H1 (cell line): Measurements from ENCODE around the gene GLRX5. TPM values are rescaled to one million over a fixed set of nuclear protein-coding genes. Genes with fewer than 3 reads are reported as not detected.

Source experiments
- CTCF ChIA-PET: fragments of 300-600 bp; sonication (Branson Sonifier 250); formaldehyde crosslinking; loops from one replicate; lab custom pipeline; 2021; ENCODE audit not compliant: partially characterized antibody; lab: Charles Lee
- POLR2A ChIA-PET: fragments of 300-600 bp; sonication (Branson Sonifier 250); formaldehyde crosslinking; loops from one replicate; lab custom pipeline; 2021; ENCODE audit warnings: inconsistent platforms; ENCODE audit not compliant: partially characterized antibody; lab: Charles Lee
- DNase-seq, 2 experiments: peaks; one replicate each; pipeline versions ENCODE4 v3.0.0 to v3.0.0-alpha.2; 2010 to 2022; ENCODE audit warnings: low spot score in 2 of 2, low read depth in 1 of 2, mixed read lengths in 1 of 2
- FAIRE-seq: peaks from 2 replicates; lab custom pipeline; 2011; peaks lifted over from hg19 to GRCh38; lab: Jason Lieb, UNC
- H2AFZ ChIP-seq: 2 replicates; pipeline ENCODE4 v1.8.1; 2012; ENCODE audit warnings: low read length, inconsistent platforms
- H2AK5ac ChIP-seq: 2 replicates; pipeline ENCODE4 v1.6.1; 2013; ENCODE audit warnings: low read depth, low read length
- H2BK120ac ChIP-seq: replicated peaks from 2 replicates; pipeline ENCODE3; 2013; ENCODE audit warnings: low read depth, low read length, inconsistent platforms
- H2BK12ac ChIP-seq: 2 replicates; pipeline ENCODE4 v1.6.1; 2013; ENCODE audit warnings: low read depth, low read length
- H2BK15ac ChIP-seq: 2 replicates; pipeline ENCODE4 v1.6.1; 2013; ENCODE audit warnings: low read length
- H2BK20ac ChIP-seq: 2 replicates; pipeline ENCODE4 v1.6.1; 2013; ENCODE audit warnings: low read length
- H2BK5ac ChIP-seq: 2 replicates; pipeline ENCODE4 v1.6.1; 2013; ENCODE audit warnings: low read depth, low read length
- H3K14ac ChIP-seq: 2 replicates; pipeline ENCODE4 v1.6.1; 2013; ENCODE audit warnings: inconsistent platforms; ENCODE audit not compliant: insufficient read length
- H3K18ac ChIP-seq: 2 replicates; pipeline ENCODE4 v1.6.1; 2013; ENCODE audit warnings: low read length; ENCODE audit errors: extremely low read depth
- H3K23ac ChIP-seq: 2 replicates; pipeline ENCODE4 v1.6.1; 2013; ENCODE audit warnings: inconsistent platforms; ENCODE audit not compliant: insufficient read length
- H3K23me2 ChIP-seq: 2 replicates; pipeline ENCODE4 v1.6.1; 2013; ENCODE audit warnings: low read depth, low read length
- H3K27ac ChIP-seq: 2 replicates; pipeline ENCODE4 v1.6.1; 2011; ENCODE audit warnings: low read depth, low read length, inconsistent platforms
- H3K27me3 ChIP-seq, 4 experiments: replicated peaks in 1 of 4; 1 replicate in 1 of 4; 2 replicates in 3 of 4; pipeline versions ENCODE4 v1.6.1 to v1.8.1; 2011 to 2013; ENCODE audit warnings: low read length in 3 of 4, mild to moderate bottlenecking in 3 of 4, inconsistent platforms in 2 of 4, mixed read lengths in 2 of 4, moderate library complexity in 1 of 4; ENCODE audit not compliant: control insufficient read depth in 3 of 4, insufficient read depth in 3 of 4; ENCODE audit errors: extremely low read depth in 1 of 4
- H3K36me3 ChIP-seq, 4 experiments: 2 replicates each; pipeline versions ENCODE4 v1.6.1 to v1.8.1; 2011 to 2013; ENCODE audit warnings: mild to moderate bottlenecking in 4 of 4, low read length in 3 of 4, moderate library complexity in 2 of 4, control low read depth in 1 of 4, inconsistent platforms in 1 of 4; ENCODE audit not compliant: insufficient read depth in 4 of 4, control insufficient read depth in 2 of 4
- H3K4ac ChIP-seq: replicated peaks from 2 replicates; pipeline ENCODE3; 2013; ENCODE audit warnings: low read length, low read depth, mixed read lengths, inconsistent platforms; ENCODE audit not compliant: insufficient read length
- H3K4me1 ChIP-seq, 4 experiments: replicated peaks in 1 of 4; 1 replicate in 1 of 4; 2 replicates in 3 of 4; pipeline versions ENCODE4 v1.6.1 to v1.8.1; 2011 to 2013; ENCODE audit warnings: low read length in 3 of 4, inconsistent platforms in 2 of 4, mixed read lengths in 1 of 4; ENCODE audit not compliant: insufficient read depth in 4 of 4, control insufficient read depth in 3 of 4
- H3K4me2 ChIP-seq, 2 experiments: 2 replicates each; pipeline versions ENCODE4 v1.6.1 to v1.8.1; 2011 to 2013; ENCODE audit warnings: low read depth in 2 of 2, low read length in 2 of 2, control low read depth in 1 of 2, inconsistent platforms in 1 of 2, mild to moderate bottlenecking in 1 of 2; ENCODE audit not compliant: insufficient read depth in 1 of 2
- H3K4me3 ChIP-seq, 4 experiments: fragments of 200-600, 300-600 bp in 1 of 4; sonication (generic), shearing (Covaris generic), sonication (Bioruptor Twin) in 1 of 4; 2 replicates each; pipeline versions ENCODE4 v1.5.1 to v1.8.1; 2011 to 2016; ENCODE audit warnings: low read length in 4 of 4, low read depth in 3 of 4, control low read depth in 2 of 4, inconsistent platforms in 2 of 4, mild to moderate bottlenecking in 2 of 4, mixed read lengths in 1 of 4, moderate library complexity in 1 of 4; ENCODE audit not compliant: insufficient read depth in 2 of 4; ENCODE audit errors: extremely low read depth in 1 of 4
- H3K56ac ChIP-seq: replicated peaks from 2 replicates; pipeline ENCODE3; 2013; ENCODE audit warnings: low read depth, mild to moderate bottlenecking, mixed read lengths, low read length, inconsistent platforms; ENCODE audit not compliant: insufficient read length
- H3K79me1 ChIP-seq: 2 replicates; pipeline ENCODE4 v1.6.1; 2013; ENCODE audit warnings: low read depth, low read length, control low read depth
- H3K79me2 ChIP-seq, 2 experiments: 2 replicates each; pipeline versions ENCODE4 v1.6.1 to v1.8.1; 2012 to 2013; ENCODE audit warnings: low read length in 2 of 2, mild to moderate bottlenecking in 2 of 2, inconsistent platforms in 1 of 2; ENCODE audit not compliant: insufficient read depth in 2 of 2, control insufficient read depth in 1 of 2
- H3K9ac ChIP-seq, 4 experiments: replicated peaks in 1 of 4; 1 replicate in 1 of 4; 2 replicates in 3 of 4; pipeline versions ENCODE4 v1.6.1 to v1.8.1; 2011 to 2013; ENCODE audit warnings: low read depth in 3 of 4, low read length in 3 of 4, control low read depth in 2 of 4, mild to moderate bottlenecking in 2 of 4, moderate library complexity in 2 of 4, inconsistent platforms in 1 of 4; ENCODE audit errors: extremely low read depth in 1 of 4
- H3K9me3 ChIP-seq, 2 experiments: 2 replicates each; pipeline versions ENCODE4 v1.6.1 to v1.8.1; 2012 to 2013; ENCODE audit warnings: mild to moderate bottlenecking in 2 of 2, moderate library complexity in 2 of 2, control low read depth in 1 of 2, inconsistent platforms in 1 of 2, low read depth in 1 of 2, low read length in 1 of 2, mixed read lengths in 1 of 2; ENCODE audit not compliant: insufficient read depth in 2 of 2
- H4K20me1 ChIP-seq, 2 experiments: replicated peaks in 1 of 2; 2 replicates each; pipeline versions ENCODE3 to v1.8.1; 2011 to 2013; ENCODE audit warnings: inconsistent platforms in 2 of 2, low read length in 2 of 2, mild to moderate bottlenecking in 1 of 2; ENCODE audit not compliant: insufficient read depth in 2 of 2, control insufficient read depth in 1 of 2
- H4K5ac ChIP-seq: 2 replicates; pipeline ENCODE4 v1.6.1; 2013; ENCODE audit warnings: low read length, low read depth, mixed read lengths, inconsistent platforms; ENCODE audit not compliant: insufficient read length
- H4K8ac ChIP-seq: 2 replicates; pipeline ENCODE4 v1.8.0; 2013; ENCODE audit warnings: mild to moderate bottlenecking, moderate library complexity, low read length, inconsistent platforms; ENCODE audit not compliant: insufficient read depth; ENCODE audit errors: extremely low read depth
- H4K91ac ChIP-seq: replicated peaks from 2 replicates; pipeline ENCODE3; 2013; ENCODE audit warnings: low read length, mixed read lengths, inconsistent platforms; ENCODE audit not compliant: insufficient read length
- CBX5 ChIP-seq: fragments of 300-800, 300-1000 bp; sonication (generic); IDR thresholded peaks from 2 replicates; pipeline ENCODE4 v1.7.1; 2016; ENCODE audit warnings: antibody characterized with exemption, low read length, low read depth
- CREB1 ChIP-seq: IDR thresholded peaks from 2 replicates; pipeline ENCODE4 v1.6.1; 2012; ENCODE audit warnings: inconsistent platforms
- EP300 ChIP-seq, 2 experiments: IDR thresholded peaks; 1 replicate in 1 of 2; 2 replicates in 1 of 2; pipeline ENCODE4 v1.6.1; 2011 to 2012; ENCODE audit warnings: low read depth in 2 of 2, low read length in 2 of 2, mild to moderate bottlenecking in 2 of 2, borderline replicate concordance in 1 of 2, inconsistent platforms in 1 of 2, moderate library complexity in 1 of 2
- NANOG ChIP-seq: IDR thresholded peaks from 2 replicates; pipeline ENCODE4 v1.6.1; 2011; ENCODE audit warnings: low read length, low read depth, mild to moderate bottlenecking, inconsistent platforms; ENCODE audit not compliant: insufficient read depth, poor library complexity, severe bottlenecking
- POLR2A ChIP-seq, 2 experiments: IDR thresholded peaks; 1 replicate in 1 of 2; 2 replicates in 1 of 2; pipeline ENCODE4 v1.6.1; 2011; ENCODE audit warnings: low read depth in 2 of 2, low read length in 2 of 2, mild to moderate bottlenecking in 2 of 2; ENCODE audit errors: control extremely low read depth in 1 of 2
- SUZ12 ChIP-seq: fragments of 200-600 bp; sonication (generic); IDR thresholded peaks from 2 replicates; pipeline ENCODE4 v1.6.1; 2012; ENCODE audit warnings: mild to moderate bottlenecking, inconsistent platforms, low read length, moderate library complexity, mixed read lengths
- TBP ChIP-seq: IDR thresholded peaks from 2 replicates; pipeline ENCODE4 v1.6.1; 2011; ENCODE audit warnings: low read depth, low read length, improper control_type of control experiment
- TEAD4 ChIP-seq: IDR thresholded peaks from 2 replicates; pipeline ENCODE4 v1.6.1; 2012; ENCODE audit warnings: low read depth, low read length, inconsistent platforms, mixed read lengths
- WGBS, 2 experiments: shearing (Covaris generic) in 1 of 2; methylation state at CpG; one replicate each; pipeline versions ENCODE4 v1.1.6 to v1.1.7; 2013 to 2015; ENCODE audit warnings: low lambda C conversion rate in 2 of 2, mixed read lengths in 2 of 2, inconsistent platforms in 1 of 2, low coverage in 1 of 2, missing lambda C conversion rate in 1 of 2; ENCODE audit not compliant: insufficient replicate concordance in 2 of 2, insufficient coverage in 1 of 2, insufficient read length in 1 of 2; ENCODE audit errors: extremely low coverage in 1 of 2, missing lambda C conversion rate in 1 of 2; 5-methylcytosine and 5-hydroxymethylcytosine counted together
- polyA plus RNA-seq, 7 experiments: library from polyadenylated mRNA; depleted of rRNA in 3 of 7; stranded (reverse) in 5 of 7; unstranded in 2 of 7; fragments of >200 nt in 5 of 7; fragments of 200-250 nt in 2 of 7; gene quantifications; 1 replicate in 5 of 7; 2 replicates in 1 of 7; 4 replicates in 1 of 7; pipeline versions ENCODE4 v1.2.1 to v1.2.3, GENCODE V29; 2011 to 2013; ENCODE audit warnings: missing spikeins in 2 of 7, mixed read lengths in 2 of 7
- total RNA-seq: library from RNA; stranded (reverse); fragmentation: NEBNext Ultra II Directional; extraction: Animal tissue kit (Norgen Biotek cat#: 25700); gene quantifications from 2 replicates; pipeline ENCODE4 v1.2.1, GENCODE V29; 2021
- TF ChIP-seq, protein P1 (sequence below): IDR thresholded peaks from 2 replicates; pipeline ENCODE4 v1.6.1; 2012; ENCODE audit warnings: inconsistent platforms
- TF ChIP-seq, protein P2 (sequence below): IDR thresholded peaks from 2 replicates; pipeline ENCODE4 v1.6.1; 2011; ENCODE audit warnings: low read depth, mild to moderate bottlenecking, low read length; ENCODE audit not compliant: insufficient read depth

The GLRX5 gene
- total and polyA plus RNA-seq, 2 of the 8 experiments (the other 6 are each of a cell fraction or from before 2014, with no cell fraction given), result 70.1 to 88.8 TPM

DNA sequence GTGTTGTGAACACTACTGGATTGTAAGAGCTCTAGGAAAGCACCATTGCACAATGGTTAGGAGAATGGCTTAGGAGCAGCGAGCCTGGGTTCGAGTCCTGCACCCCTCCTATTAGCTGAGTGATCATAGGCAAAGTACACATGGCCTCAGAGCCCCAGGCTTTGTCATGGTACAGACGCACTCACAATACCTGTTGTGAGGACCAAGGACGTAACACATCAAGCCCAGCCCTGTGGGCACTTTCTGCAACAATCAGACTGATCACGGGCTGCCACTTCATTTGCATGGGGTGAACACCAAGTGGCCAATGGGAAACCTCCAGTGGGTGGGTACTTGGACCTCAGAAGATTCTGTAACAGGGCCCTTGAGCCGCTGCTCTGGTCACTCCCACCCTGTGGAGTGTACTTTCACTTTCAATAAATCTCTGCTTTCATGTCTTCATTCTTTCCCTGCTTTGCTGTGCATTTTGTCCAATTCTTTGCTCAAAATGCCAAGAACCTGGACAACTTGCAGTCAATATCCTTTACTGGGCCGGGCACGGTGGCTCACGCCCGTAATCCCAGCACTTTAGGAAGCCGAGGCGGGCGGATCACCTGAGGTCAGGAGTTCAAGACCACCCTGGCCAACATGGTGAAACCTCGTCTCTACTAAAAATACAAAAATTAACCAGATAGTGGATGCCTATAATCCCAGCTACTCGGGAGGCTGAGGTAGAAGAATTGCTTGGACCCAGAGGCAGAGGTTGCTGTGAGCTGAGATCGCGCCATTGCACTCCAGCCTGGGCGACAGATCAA is 28.2 kb downstream of the GLRX5 start:
- Histone ChIP-seq H3K56ac (no peak overlapping the region), H3K23ac (no peak overlapping the region), H2AFZ (no peak overlapping the region), H3K23me2 (no peaks in the 10 kb centered on the region), H3K4me2 (no peak overlapping the region), H2BK12ac (no peak overlapping the region; the same call in 1 of the 2 replicates), H2BK5ac (no peak overlapping the region), H2BK15ac (no peak overlapping the region), H3K9me3 (no peaks in the 10 kb centered on the region), H3K4ac (no peak overlapping the region), H4K5ac (no peak overlapping the region), H3K36me3 (no peaks in the 10 kb centered on the region), H3K9ac (no peak overlapping the region), H3K79me1 (no peaks in the 10 kb centered on the region), H3K27ac (no peak overlapping the region), H4K20me1 (no peaks in the 10 kb centered on the region), H2AK5ac (no peak overlapping the region), H3K79me2 (no peaks in the 10 kb centered on the region), H2BK20ac (no peak overlapping the region), H4K91ac (no peak overlapping the region), H3K14ac (no peak overlapping the region), H3K18ac (no peak overlapping the region; the same call in 1 of the 2 replicates), H2BK120ac (no peak overlapping the region), H3K4me3 (no peak overlapping the region), H3K4me1 (peaks cover 0 to 5% (median 4%) of the 10 kb centered on the region in 4 experiments; a peak in 5 of 7 replicates), H3K27me3 (no peaks in the 10 kb centered on the region; a peak in 1 of 7 replicates), H4K8ac (no peak overlapping the region; the same call in 1 of the 2 replicates)
- ChIA-PET CTCF (interaction anchor here (0.7 to 8.1 kb wide), 32 partner anchors 8 to 545 kb away, joined by 3 to 107 read pairs (median 5); partner anchors contain the start of genes C14orf132 and TCL1B), POLR2A (interaction anchor here (1.2 kb wide), 1 partner anchor 28 kb away, joined by 3 read pairs; the partner anchor contains the start of gene GLRX5)
- no peak for DNase-seq
- TF ChIP-seq TBP (no peak), TEAD4 (no peak), CBX5 (no peak), POLR2A (IDR thresholded peaks at IDR 0.05; ENCODE audit: control extremely low read depth in 1 of 2, low read depth in 2 of 2, low read length in 2 of 2) (no peak), NANOG (no peak), EP300 (IDR thresholded peaks at IDR 0.05; ENCODE audit: borderline replicate concordance in 1 of 2, low read depth in 2 of 2, low read length in 2 of 2) (no peak), SUZ12 (no peak), CREB1 (no peak)
- TF ChIP-seq, protein P1, sequence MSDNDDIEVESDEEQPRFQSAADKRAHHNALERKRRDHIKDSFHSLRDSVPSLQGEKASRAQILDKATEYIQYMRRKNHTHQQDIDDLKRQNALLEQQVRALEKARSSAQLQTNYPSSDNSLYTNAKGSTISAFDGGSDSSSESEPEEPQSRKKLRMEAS, result no peak
- TF ChIP-seq, protein P2, sequence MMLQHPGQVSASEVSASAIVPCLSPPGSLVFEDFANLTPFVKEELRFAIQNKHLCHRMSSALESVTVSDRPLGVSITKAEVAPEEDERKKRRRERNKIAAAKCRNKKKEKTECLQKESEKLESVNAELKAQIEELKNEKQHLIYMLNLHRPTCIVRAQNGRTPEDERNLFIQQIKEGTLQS, result no peak
- WGBS, 2 experiments, result 85% methylated on average over 18 of the region's 18 CpGs; no CpG with 5 or more reads in 1 of the 2 experiments
- FAIRE-seq, result no peak
